Loucy (cell line): ENCODE results near the gene MMEL1.

ENCODE experiments used
- CTCF ChIP-seq: fragments of 200-600 bp; sonication (generic); conservative IDR thresholded peaks from 2 replicates; pipeline ENCODE4 v1.5.1; 2014; ENCODE audit warnings: mild to moderate bottlenecking, antibody characterized with exemption, low read length
- EZH2phosphoT487 ChIP-seq: fragments of 200-600 bp; IDR thresholded peaks from 2 replicates; pipeline ENCODE4 v1.6.1; 2018; ENCODE audit warnings: antibody characterized with exemption, mild to moderate bottlenecking, moderate library complexity, borderline replicate concordance

DNA sequence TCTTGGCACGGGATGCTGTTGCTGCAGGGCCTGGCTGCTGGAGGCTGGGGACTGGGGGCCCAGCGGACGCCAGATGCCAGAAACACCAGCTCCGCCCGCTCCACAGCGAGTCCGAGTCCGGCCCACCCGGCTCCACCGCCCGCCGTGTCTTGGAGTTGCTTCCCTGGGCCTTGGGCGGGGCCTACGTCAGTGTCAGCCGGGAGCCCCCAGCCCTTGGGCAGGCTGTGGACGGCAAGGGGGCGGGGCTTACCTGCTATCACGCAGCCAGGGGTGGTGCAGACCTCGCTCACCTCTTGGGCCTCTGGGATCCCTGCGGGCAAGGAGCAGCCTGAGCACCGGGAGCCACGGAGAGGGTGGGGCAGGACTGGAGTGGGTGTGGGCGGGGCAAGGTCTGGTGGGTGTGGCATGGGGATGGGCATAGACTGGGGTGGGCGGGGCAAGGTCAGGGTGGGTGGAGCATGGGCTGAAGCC lies 21.8 kb downstream of the MMEL1 start:
- TF ChIP-seq CTCF (no peak), EZH2phosphoT487 (no peak)
